GM23338 (cell line): ENCODE measurements around the gene TRDMT1. TPM values are rescaled to one million over a fixed set of nuclear protein-coding genes. Genes with fewer than 3 reads are reported as not detected.
"Not testable (repeated sequence)": the region's sequence is repeated elsewhere in the genome, so short reads cannot be mapped to it uniquely, and the experiment has no call there.

Source experiments
- ATAC-seq: fragments of 200-7000 bp; cut with Tn5 transposase; 3 replicates; pipeline ENCODE4 v1.9.1; 2020
- DNase-seq: peaks from one replicate; pipeline ENCODE4 v3.0.0-alpha.2; 2015; ENCODE audit warnings: low spot score
- H2AFZ ChIP-seq: fragments of 200-600 bp; sonication (generic); 2 replicates; pipeline ENCODE4 v1.8.0; 2016; ENCODE audit warnings: antibody characterized with exemption, mild to moderate bottlenecking, moderate library complexity
- H3F3A ChIP-seq: fragments of 200-600 bp; sonication (generic); replicated peaks from 2 replicates; pipeline ENCODE4 v1.8.0; 2017; ENCODE audit warnings: antibody characterized with exemption, mixed run types, low read depth
- H3K27ac ChIP-seq: fragments of 200-600 bp; sonication (generic); 2 replicates; pipeline ENCODE4 v1.6.1; 2016; ENCODE audit warnings: low read depth
- H3K27me3 ChIP-seq: fragments of 200-600 bp; sonication (generic); 2 replicates; pipeline ENCODE4 v1.8.0; 2016; ENCODE audit warnings: mild to moderate bottlenecking, mixed run types, moderate library complexity; ENCODE audit not compliant: insufficient read depth
- H3K36me3 ChIP-seq: fragments of 200-600 bp; sonication (generic); 2 replicates; pipeline ENCODE4 v1.8.0; 2016; ENCODE audit warnings: mild to moderate bottlenecking; ENCODE audit not compliant: insufficient read depth
- H3K4me1 ChIP-seq: fragments of 200-600 bp; sonication (generic); 2 replicates; pipeline ENCODE4 v1.8.0; 2016; ENCODE audit warnings: mild to moderate bottlenecking, moderate library complexity; ENCODE audit not compliant: insufficient read depth
- H3K4me2 ChIP-seq: fragments of 200-600 bp; sonication (generic); 2 replicates; pipeline ENCODE4 v1.7.1; 2017; ENCODE audit warnings: mixed run types
- H3K4me3 ChIP-seq: fragments of 200-600 bp; sonication (generic); 2 replicates; pipeline ENCODE4 v1.6.1; 2016; ENCODE audit warnings: mixed run types
- H3K79me2 ChIP-seq: fragments of 200-600 bp; sonication (generic); replicated peaks from 2 replicates; pipeline ENCODE4 v1.8.0; 2017; ENCODE audit warnings: mild to moderate bottlenecking; ENCODE audit not compliant: insufficient read depth
- H3K9me2 ChIP-seq: fragments of 200-600 bp; sonication (generic); 2 replicates; pipeline ENCODE4 v1.8.0; 2017; ENCODE audit not compliant: insufficient read depth
- H4K20me1 ChIP-seq: fragments of 200-600 bp; sonication (generic); replicated peaks from 2 replicates; pipeline ENCODE4 v1.8.0; 2017; ENCODE audit warnings: mild to moderate bottlenecking; ENCODE audit not compliant: insufficient read depth
- H3K27ac Mint-ChIP-seq: 2 replicates; pipeline ENCODE4 v1.8.0; 2020; ENCODE audit warnings: inconsistent platforms, mild to moderate bottlenecking, moderate library complexity, mixed read lengths
- H3K27me3 Mint-ChIP-seq: 3 replicates; pipeline ENCODE4 v1.8.0; 2022; ENCODE audit warnings: low read depth, mild to moderate bottlenecking, moderate library complexity, mixed read lengths, inconsistent platforms; ENCODE audit not compliant: insufficient read depth, poor library complexity
- H3K36me3 Mint-ChIP-seq: 3 replicates; pipeline ENCODE4 v1.8.0; 2021; ENCODE audit warnings: low read depth, mild to moderate bottlenecking, inconsistent platforms, moderate library complexity, mixed read lengths
- H3K4me1 Mint-ChIP-seq: 3 replicates; pipeline ENCODE4 v1.8.0; 2020; ENCODE audit warnings: mild to moderate bottlenecking, inconsistent platforms, mixed read lengths
- H3K4me3 Mint-ChIP-seq: 3 replicates; pipeline ENCODE4 v1.8.0; 2021; ENCODE audit warnings: moderate library complexity, mild to moderate bottlenecking, inconsistent platforms, mixed read lengths
- H3K9me3 Mint-ChIP-seq: 3 replicates; pipeline ENCODE4 v1.8.0; 2020; ENCODE audit warnings: moderate library complexity, mild to moderate bottlenecking, inconsistent platforms, mixed read lengths
- EZH2 ChIP-seq: fragments of 200-600 bp; sonication (generic); IDR thresholded peaks from one replicate; pipeline ENCODE4 v1.8.0; 2017; ENCODE audit warnings: antibody characterized with exemption, mild to moderate bottlenecking, low read depth; ENCODE audit not compliant: unreplicated experiment
- JUNB ChIP-seq: IDR thresholded peaks from one replicate; pipeline ENCODE4 v1.6.1; 2016; ENCODE audit warnings: antibody characterized with exemption; ENCODE audit not compliant: unreplicated experiment
- POLR2AphosphoS5 ChIP-seq: IDR thresholded peaks from 2 replicates; pipeline ENCODE4 v1.6.1; 2016; ENCODE audit warnings: antibody characterized with exemption, low read depth
- ZNF114 ChIP-seq: fragments of 250-450 bp; sonication (Bioruptor Pico); IDR thresholded peaks from 2 replicates; pipeline ENCODE4 v1.5.0; 2020; ENCODE audit warnings: mild to moderate bottlenecking, moderate library complexity
- polyA plus RNA-seq: library from polyadenylated mRNA; unstranded; fragments of >200 nt; fragmentation: Nextera tagmentation; extraction: Ambion mirVana; gene quantifications from 2 replicates; pipeline ENCODE4 v1.2.1, GENCODE V29; 2016
- total RNA-seq: library from RNA; depleted of rRNA; stranded (reverse); fragments of >200 nt; shearing (Covaris generic); gene quantifications from 2 replicates; pipeline ENCODE4 v1.2.3, GENCODE V29; 2014
- TF ChIP-seq, protein P1 (sequence below): fragments of 250-450 bp; sonication (Bioruptor Pico); IDR thresholded peaks from 2 replicates; pipeline ENCODE4 v1.5.0; 2020; ENCODE audit warnings: mild to moderate bottlenecking, moderate library complexity
- TF ChIP-seq, protein P2 (sequence below): IDR thresholded peaks from 2 replicates; pipeline ENCODE4 v1.6.1; 2016; ENCODE audit warnings: antibody characterized with exemption

Gene TRDMT1
- total and polyA plus RNA-seq, 2 experiments from 2014 or later = 16.0 to 37.7 TPM

DNA sequence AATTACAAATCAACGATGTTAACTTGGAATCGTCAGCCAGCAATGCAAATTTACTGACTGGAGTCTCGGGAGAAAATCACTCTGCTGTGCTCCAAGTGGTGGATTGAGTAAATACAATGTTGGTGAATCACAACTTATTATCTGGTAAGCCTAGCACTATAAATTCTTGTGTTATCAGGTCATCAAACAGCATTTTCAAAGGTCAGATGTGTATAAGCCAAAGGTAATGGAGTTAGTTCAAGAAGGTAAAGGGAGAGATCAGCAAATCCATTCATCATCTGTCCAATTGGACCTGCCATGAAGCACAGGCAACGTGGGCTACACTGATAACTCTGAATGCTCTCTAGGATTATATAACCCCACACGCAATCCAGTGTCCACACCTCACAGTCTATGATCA is 85.8 kb downstream of the TRDMT1 start (continued):
- TF ChIP-seq, protein P1, sequence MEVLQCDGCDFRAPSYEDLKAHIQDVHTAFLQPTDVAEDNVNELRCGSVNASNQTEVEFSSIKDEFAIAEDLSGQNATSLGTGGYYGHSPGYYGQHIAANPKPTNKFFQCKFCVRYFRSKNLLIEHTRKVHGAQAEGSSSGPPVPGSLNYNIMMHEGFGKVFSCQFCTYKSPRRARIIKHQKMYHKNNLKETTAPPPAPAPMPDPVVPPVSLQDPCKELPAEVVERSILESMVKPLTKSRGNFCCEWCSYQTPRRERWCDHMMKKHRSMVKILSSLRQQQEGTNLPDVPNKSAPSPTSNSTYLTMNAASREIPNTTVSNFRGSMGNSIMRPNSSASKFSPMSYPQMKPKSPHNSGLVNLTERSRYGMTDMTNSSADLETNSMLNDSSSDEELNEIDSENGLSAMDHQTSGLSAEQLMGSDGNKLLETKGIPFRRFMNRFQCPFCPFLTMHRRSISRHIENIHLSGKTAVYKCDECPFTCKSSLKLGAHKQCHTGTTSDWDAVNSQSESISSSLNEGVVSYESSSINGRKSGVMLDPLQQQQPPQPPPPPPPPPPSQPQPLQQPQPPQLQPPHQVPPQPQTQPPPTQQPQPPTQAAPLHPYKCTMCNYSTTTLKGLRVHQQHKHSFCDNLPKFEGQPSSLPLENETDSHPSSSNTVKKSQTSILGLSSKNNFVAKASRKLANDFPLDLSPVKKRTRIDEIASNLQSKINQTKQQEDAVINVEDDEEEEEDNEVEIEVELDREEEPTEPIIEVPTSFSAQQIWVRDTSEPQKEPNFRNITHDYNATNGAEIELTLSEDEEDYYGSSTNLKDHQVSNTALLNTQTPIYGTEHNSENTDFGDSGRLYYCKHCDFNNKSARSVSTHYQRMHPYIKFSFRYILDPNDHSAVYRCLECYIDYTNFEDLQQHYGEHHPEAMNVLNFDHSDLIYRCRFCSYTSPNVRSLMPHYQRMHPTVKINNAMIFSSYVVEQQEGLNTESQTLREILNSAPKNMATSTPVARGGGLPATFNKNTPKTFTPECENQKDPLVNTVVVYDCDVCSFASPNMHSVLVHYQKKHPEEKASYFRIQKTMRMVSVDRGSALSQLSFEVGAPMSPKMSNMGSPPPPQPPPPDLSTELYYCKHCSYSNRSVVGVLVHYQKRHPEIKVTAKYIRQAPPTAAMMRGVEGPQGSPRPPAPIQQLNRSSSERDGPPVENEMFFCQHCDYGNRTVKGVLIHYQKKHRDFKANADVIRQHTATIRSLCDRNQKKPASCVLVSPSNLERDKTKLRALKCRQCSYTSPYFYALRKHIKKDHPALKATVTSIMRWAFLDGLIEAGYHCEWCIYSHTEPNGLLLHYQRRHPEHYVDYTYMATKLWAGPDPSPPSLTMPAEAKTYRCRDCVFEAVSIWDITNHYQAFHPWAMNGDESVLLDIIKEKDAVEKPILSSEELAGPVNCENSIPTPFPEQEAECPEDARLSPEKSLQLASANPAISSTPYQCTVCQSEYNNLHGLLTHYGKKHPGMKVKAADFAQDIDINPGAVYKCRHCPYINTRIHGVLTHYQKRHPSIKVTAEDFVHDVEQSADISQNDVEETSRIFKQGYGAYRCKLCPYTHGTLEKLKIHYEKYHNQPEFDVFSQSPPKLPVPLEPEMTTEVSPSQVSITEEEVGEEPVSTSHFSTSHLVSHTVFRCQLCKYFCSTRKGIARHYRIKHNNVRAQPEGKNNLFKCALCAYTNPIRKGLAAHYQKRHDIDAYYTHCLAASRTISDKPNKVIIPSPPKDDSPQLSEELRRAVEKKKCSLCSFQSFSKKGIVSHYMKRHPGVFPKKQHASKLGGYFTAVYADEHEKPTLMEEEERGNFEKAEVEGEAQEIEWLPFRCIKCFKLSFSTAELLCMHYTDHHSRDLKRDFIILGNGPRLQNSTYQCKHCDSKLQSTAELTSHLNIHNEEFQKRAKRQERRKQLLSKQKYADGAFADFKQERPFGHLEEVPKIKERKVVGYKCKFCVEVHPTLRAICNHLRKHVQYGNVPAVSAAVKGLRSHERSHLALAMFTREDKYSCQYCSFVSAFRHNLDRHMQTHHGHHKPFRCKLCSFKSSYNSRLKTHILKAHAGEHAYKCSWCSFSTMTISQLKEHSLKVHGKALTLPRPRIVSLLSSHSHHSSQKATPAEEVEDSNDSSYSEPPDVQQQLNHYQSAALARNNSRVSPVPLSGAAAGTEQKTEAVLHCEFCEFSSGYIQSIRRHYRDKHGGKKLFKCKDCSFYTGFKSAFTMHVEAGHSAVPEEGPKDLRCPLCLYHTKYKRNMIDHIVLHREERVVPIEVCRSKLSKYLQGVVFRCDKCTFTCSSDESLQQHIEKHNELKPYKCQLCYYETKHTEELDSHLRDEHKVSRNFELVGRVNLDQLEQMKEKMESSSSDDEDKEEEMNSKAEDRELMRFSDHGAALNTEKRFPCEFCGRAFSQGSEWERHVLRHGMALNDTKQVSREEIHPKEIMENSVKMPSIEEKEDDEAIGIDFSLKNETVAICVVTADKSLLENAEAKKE (CRISPR knock-in tag) = no peak
- TF ChIP-seq POLR2AphosphoS5 = no peak
- TF ChIP-seq JUNB = no peak
- no peak for TF ChIP-seq EZH2
- TF ChIP-seq ZNF114 (CRISPR knock-in tag) = no peak
- TF ChIP-seq, protein P2, sequence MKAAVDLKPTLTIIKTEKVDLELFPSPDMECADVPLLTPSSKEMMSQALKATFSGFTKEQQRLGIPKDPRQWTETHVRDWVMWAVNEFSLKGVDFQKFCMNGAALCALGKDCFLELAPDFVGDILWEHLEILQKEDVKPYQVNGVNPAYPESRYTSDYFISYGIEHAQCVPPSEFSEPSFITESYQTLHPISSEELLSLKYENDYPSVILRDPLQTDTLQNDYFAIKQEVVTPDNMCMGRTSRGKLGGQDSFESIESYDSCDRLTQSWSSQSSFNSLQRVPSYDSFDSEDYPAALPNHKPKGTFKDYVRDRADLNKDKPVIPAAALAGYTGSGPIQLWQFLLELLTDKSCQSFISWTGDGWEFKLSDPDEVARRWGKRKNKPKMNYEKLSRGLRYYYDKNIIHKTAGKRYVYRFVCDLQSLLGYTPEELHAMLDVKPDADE = no peak

DNA sequence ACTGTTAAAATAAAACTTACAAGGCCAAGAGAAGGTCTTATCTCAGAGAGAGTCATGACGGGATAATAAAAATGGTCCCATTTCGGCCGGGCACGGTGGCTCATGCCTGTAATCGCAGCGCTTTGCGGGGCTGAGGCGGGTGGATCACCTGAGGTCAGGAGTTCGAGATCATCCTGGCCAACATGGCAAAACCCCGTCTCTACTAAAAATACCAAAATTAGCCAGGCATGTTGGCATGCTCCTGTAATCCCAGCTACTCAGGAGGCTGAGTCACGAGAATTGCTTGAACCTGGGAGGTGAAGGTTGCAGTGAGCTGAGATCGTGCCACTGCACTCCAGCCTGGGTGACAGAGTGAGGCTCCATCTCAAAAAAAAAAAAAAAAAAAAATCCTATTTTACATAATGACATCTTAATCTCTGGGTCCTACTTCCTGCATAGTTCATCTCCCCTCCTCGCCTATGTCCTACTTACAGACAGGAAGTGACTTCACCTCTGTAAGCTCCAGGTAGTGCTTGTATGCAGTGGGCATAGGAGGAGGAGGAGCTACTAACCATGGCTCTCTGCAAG is 86.5 kb downstream of the TRDMT1 start:
- H3K4me1 Mint-ChIP-seq, H4K20me1 ChIP-seq, H3K4me3 ChIP-seq, H3K27ac ChIP-seq, DNase-seq, H3K27ac Mint-ChIP-seq, H3K9me2 ChIP-seq, H3K36me3 Mint-ChIP-seq, H3K4me3 Mint-ChIP-seq, H3F3A ChIP-seq, H3K79me2 ChIP-seq, H3K4me2 ChIP-seq, ATAC-seq, H3K36me3 ChIP-seq, H2AFZ ChIP-seq, H3K27me3 Mint-ChIP-seq, H3K27me3 ChIP-seq, H3K4me1 ChIP-seq, H3K9me3 Mint-ChIP-seq: not testable (repeated sequence)
